GM18868 (cell line): ENCODE results near the gene ICAM4.
"Not testable (repeated sequence)": the region's sequence is repeated elsewhere in the genome, so short reads cannot be mapped to it uniquely, and the experiment has no call there.

Experiments
- ATAC-seq: cut with Tn5 transposase; IDR thresholded peaks from one replicate; pipeline ENCODE4 v1.9.1; 2021; ENCODE audit warnings: mild to moderate bottlenecking, moderate library complexity; ENCODE audit not compliant: unreplicated experiment

ICAM4 gene

GRCh38 chr19:10268071-10268470 lies 18.7 kb upstream of the ICAM4 start:
- no peak for ATAC-seq

GRCh38 chr19:10269333-10270179 lies 17.2 kb upstream of the ICAM4 start:
- peak; percentile 37 for ATAC-seq

- peak; percentile 32 for ATAC-seq
Measured at GRCh38 chr19:10270180-10270615, 16.6 kb upstream of the ICAM4 start.

GRCh38 chr19:10270616-10271394 lies 15.9 kb upstream of the ICAM4 start, which contains the start of gene ICAM1:
TSS of gene ICAM1 (plus strand) at chr19:10271120. CDS start at chr19:10271160, 40 bp downstream.
- ATAC-seq = peak; percentile 36

- ATAC-seq = peak; percentile 37
Measured at GRCh38 chr19:10271543-10272086, 15.1 kb upstream of the ICAM4 start.

GRCh38 chr19:10274589-10274988 lies 12.2 kb upstream of the ICAM4 start:
- ATAC-seq = no peak

- no peak for ATAC-seq
Measured at GRCh38 chr19:10277795-10278589, 8.8 kb upstream of the ICAM4 start.

- ATAC-seq = no peak
Measured at GRCh38 chr19:10278935-10279334, 7.8 kb upstream of the ICAM4 start.

GRCh38 chr19:10279737-10280442 lies 6.9 kb upstream of the ICAM4 start:
- no peak for ATAC-seq

GRCh38 chr19:10282043-10282442 lies 4.7 kb upstream of the ICAM4 start:
- ATAC-seq = not testable (repeated sequence)

- ATAC-seq = no peak
Measured at GRCh38 chr19:10283301-10284064, 3.3 kb upstream of the ICAM4 start.

- no peak for ATAC-seq
Measured at GRCh38 chr19:10284065-10284959, 2.4 kb upstream of the ICAM4 start.

- no peak for ATAC-seq
Measured at GRCh38 chr19:10284960-10285278, 1.8 kb upstream of the ICAM4 start.

GRCh38 chr19:10285393-10285792 lies 1.4 kb upstream of the ICAM4 start:
- ATAC-seq = no peak

- ATAC-seq = no peak
Measured at GRCh38 chr19:10288662-10289166, 2.0 kb downstream of the ICAM4 start.

GRCh38 chr19:10289167-10289835 lies 2.5 kb downstream of the ICAM4 start:
- ATAC-seq = no peak

GRCh38 chr19:10289836-10290356 lies 3.1 kb downstream of the ICAM4 start, which contains the start of gene ICAM5:
TSS of gene ICAM5 (plus strand) at chr19:10289952. CDS start at chr19:10290044, 92 bp downstream.
- ATAC-seq = no peak
